ENCODE measurements around the gene EPS8L2. TPM values are rescaled to one million over a fixed set of nuclear protein-coding genes. Genes with fewer than 3 reads are reported as not detected.
A peak's percentile ranks its signal among the peaks of the same experiment; 100 is the strongest.

Gene EPS8L2
- total RNA-seq, 1 donor from 2014 or later, result 111 TPM

DNA sequence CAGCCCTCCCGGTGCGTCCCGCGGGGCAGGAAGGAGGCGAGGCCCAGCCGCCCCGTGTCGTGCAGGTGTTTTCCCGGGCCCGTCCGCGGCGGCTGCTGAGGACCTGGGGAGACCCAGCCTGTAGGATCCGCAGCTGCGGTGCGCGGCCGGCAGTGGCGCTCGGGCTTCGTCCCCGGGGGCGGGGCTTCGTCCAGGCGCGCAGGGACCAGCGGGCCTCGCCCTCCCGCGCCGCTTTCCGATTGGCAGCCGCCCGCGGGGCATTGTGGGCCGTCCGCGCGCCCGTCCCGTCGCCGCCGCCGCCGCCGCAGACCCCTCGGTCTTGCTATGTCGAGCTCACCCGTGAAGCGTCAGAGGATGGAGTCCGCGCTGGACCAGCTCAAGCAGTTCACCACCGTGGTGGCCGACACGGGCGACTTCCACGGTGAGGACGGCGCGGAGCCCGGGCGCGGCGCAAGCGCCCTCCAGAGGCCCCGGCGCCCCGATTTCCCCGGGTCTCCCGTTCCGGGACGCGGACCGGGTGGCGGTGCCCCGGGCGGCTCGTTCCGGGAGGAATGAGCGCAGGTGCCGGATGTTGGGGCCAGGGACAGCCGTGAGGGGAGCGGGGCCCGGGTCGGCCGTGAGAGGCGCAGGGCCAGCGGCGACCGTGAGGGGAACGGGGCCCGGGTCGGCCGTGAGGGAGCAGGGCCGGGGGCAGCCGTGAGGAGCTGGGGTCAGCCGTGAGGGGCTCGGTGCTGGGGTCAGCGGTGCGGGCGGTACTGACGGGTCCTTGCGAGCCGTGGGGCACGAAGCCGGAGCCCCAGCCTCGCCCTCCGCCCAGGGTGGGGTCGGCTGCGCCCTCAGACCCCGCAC is 41.4 kb downstream of the EPS8L2 start, which contains the start of gene TALDO1:
TALDO1 (plus strand) TSS at position 307 of the 849 bp plus-strand sequence; CDS start at position 325, 18 bp downstream.
- TF ChIP-seq, protein P1, sequence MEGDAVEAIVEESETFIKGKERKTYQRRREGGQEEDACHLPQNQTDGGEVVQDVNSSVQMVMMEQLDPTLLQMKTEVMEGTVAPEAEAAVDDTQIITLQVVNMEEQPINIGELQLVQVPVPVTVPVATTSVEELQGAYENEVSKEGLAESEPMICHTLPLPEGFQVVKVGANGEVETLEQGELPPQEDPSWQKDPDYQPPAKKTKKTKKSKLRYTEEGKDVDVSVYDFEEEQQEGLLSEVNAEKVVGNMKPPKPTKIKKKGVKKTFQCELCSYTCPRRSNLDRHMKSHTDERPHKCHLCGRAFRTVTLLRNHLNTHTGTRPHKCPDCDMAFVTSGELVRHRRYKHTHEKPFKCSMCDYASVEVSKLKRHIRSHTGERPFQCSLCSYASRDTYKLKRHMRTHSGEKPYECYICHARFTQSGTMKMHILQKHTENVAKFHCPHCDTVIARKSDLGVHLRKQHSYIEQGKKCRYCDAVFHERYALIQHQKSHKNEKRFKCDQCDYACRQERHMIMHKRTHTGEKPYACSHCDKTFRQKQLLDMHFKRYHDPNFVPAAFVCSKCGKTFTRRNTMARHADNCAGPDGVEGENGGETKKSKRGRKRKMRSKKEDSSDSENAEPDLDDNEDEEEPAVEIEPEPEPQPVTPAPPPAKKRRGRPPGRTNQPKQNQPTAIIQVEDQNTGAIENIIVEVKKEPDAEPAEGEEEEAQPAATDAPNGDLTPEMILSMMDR (IDR thresholded peaks at IDR 0.05; ENCODE audit: unreplicated experiment), result no peak
- DNase-seq (ENCODE audit: low spot score in 2 of 2, unreplicated experiment in 2 of 2), result peak; percentile 91 to 94
- peak within 1 kb of the TSS; percentile 77 for H3K4me3 Mint-ChIP-seq
- peaks cover 17% of the 10 kb centered on the region for H3K4me1 Mint-ChIP-seq
- peak within 1 kb of the TSS; percentile 92 for H3K27ac Mint-ChIP-seq
- H3K27me3 Mint-ChIP-seq (ENCODE audit: low read depth), result no peaks in the 10 kb centered on the region
- no peaks in the 10 kb centered on the region for H3K36me3 Mint-ChIP-seq
- no peaks in the 10 kb centered on the region for H3K9me3 Mint-ChIP-seq

DNA sequence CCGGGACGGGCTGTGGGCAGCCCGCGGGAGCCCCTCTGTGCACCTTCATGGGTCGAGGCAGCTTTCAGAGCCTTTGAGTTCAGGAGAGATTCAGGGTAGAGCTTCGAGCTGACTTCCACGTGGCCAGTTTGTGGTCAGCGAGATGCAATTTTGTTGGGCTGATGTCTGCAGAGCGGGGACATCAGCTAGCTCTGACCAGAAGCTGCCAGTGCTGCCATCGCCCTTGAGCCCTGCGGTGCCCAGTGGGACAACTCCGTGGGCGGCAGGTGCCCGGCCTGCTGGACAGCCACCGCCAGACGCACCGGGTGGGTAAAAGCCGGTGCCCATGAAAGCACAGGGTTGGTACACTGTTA is 42.0 kb downstream of the EPS8L2 start:
- peak overlapping the region; percentile 79 for H3K27ac Mint-ChIP-seq
- no peaks in the 10 kb centered on the region for H3K36me3 Mint-ChIP-seq
- H3K27me3 Mint-ChIP-seq (ENCODE audit: low read depth), result no peaks in the 10 kb centered on the region
- H3K4me3 Mint-ChIP-seq, result peak overlapping the region; percentile 77
- no peaks in the 10 kb centered on the region for H3K9me3 Mint-ChIP-seq
- TF ChIP-seq, protein P1 (IDR thresholded peaks at IDR 0.05; ENCODE audit: unreplicated experiment), result no peak
- peaks cover 17% of the 10 kb centered on the region for H3K4me1 Mint-ChIP-seq
- no peak for DNase-seq (ENCODE audit: low spot score in 2 of 2, unreplicated experiment in 2 of 2)

DNA sequence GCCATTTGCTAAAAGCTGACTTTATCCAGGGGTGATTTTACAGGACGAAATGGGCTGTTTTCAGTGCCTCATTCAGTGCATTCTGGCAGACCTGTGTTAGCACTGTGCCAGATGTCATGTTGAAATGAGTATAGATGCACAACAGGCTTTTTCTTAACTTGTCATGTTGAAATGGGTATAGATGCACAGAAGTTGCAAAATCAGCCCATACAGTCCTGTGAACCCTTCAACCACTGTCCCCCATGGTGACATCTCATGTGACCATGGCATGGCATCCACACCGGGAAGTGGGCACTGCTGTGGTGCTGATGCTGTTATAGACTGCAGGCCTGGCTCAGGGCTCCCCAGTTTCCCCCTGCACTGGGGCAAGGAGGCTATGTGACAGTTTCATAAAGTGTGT is 43.7 kb downstream of the EPS8L2 start:
- Mint-ChIP-seq H3K36me3 (no peaks in the 10 kb centered on the region), H3K27me3 (ENCODE audit: low read depth) (no peaks in the 10 kb centered on the region), H3K27ac (no peak overlapping the region), H3K4me1 (peaks cover 17% of the 10 kb centered on the region), H3K9me3 (no peaks in the 10 kb centered on the region), H3K4me3 (no peak overlapping the region)
- TF ChIP-seq, protein P1 (IDR thresholded peaks at IDR 0.05; ENCODE audit: unreplicated experiment), result no peak
- DNase-seq (ENCODE audit: low spot score in 2 of 2, unreplicated experiment in 2 of 2), result no peak

DNA sequence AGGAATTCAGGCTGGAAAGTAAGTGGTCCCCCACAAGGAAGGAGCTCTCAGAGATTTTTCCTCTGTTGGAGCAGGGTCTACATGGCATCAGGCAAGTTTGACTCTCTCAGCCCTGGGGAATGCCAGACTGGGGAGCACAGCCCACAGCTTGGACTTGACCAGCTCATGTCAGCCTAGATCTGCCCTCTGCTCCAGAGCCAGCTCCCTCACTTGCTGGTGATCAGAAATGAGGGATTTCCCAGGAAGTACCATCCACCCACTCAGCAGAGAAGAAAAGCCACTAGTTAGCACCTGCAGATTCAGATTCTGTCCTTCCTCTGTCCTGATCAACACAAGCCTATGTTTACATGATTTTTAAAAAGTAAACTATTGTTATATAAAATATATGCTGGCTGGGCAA is 54.2 kb downstream of the EPS8L2 start:
- H3K4me1 Mint-ChIP-seq, result no peaks in the 10 kb centered on the region
- no peak for DNase-seq (ENCODE audit: low spot score in 2 of 2, unreplicated experiment in 2 of 2)
- no peaks in the 10 kb centered on the region for H3K27me3 Mint-ChIP-seq (ENCODE audit: low read depth)
- peaks cover 23% of the 10 kb centered on the region for H3K36me3 Mint-ChIP-seq
- TF ChIP-seq, protein P1 (IDR thresholded peaks at IDR 0.05; ENCODE audit: unreplicated experiment), result no peak
- no peak overlapping the region for H3K27ac Mint-ChIP-seq
- no peaks in the 10 kb centered on the region for H3K9me3 Mint-ChIP-seq
- no peak overlapping the region for H3K4me3 Mint-ChIP-seq

DNA sequence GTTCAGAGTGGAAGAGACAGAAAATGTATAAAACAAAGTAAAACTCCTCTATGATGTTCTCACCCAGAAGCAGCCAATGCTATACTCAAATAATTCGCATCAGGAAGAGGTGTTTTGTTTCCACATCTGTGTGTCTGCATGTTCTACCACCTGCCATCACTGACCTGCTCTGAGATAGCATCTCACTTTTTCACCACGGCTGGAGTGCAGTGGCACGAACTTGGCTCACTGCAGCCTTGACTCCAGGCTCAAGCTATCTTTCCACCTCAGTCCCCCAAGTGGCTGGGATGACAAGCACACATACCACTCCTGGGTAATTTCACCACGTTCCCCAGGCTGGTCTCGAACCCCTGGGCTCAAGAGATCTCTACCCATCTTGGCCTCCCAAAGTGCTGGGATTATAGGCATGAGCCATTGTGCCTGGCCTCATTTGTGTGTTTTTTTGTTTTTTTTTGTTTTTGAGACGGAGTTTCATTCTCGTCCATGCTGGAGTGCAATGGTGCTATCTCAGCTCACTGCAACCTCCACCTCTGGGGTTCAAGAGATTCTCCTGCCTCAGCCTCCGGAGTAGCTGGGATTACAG is 55.6 kb downstream of the EPS8L2 start:
- Mint-ChIP-seq H3K27ac (no peak overlapping the region), H3K4me3 (no peak overlapping the region), H3K9me3 (no peaks in the 10 kb centered on the region), H3K4me1 (no peaks in the 10 kb centered on the region), H3K36me3 (peaks cover 25% of the 10 kb centered on the region), H3K27me3 (ENCODE audit: low read depth) (no peaks in the 10 kb centered on the region)
- no peak for DNase-seq (ENCODE audit: low spot score in 2 of 2, unreplicated experiment in 2 of 2)
- TF ChIP-seq, protein P1 (IDR thresholded peaks at IDR 0.05; ENCODE audit: unreplicated experiment), result no peak
